NCI-H1092 treated with DMSO at 0.1 percent for 48 hours (cell line): ENCODE measurements around the gene ENOPH1.
A peak's percentile ranks its signal among the peaks of the same experiment; 100 is the strongest.
"Not testable (repeated sequence)": the region's sequence is repeated elsewhere in the genome, so short reads cannot be mapped to it uniquely, and the experiment has no call there.

ENCODE experiments used
- DNase-seq: peaks from one replicate; lab custom pipeline; 2025; lab: John Stamatoyannopoulos, UW

ENOPH1 gene

DNA sequence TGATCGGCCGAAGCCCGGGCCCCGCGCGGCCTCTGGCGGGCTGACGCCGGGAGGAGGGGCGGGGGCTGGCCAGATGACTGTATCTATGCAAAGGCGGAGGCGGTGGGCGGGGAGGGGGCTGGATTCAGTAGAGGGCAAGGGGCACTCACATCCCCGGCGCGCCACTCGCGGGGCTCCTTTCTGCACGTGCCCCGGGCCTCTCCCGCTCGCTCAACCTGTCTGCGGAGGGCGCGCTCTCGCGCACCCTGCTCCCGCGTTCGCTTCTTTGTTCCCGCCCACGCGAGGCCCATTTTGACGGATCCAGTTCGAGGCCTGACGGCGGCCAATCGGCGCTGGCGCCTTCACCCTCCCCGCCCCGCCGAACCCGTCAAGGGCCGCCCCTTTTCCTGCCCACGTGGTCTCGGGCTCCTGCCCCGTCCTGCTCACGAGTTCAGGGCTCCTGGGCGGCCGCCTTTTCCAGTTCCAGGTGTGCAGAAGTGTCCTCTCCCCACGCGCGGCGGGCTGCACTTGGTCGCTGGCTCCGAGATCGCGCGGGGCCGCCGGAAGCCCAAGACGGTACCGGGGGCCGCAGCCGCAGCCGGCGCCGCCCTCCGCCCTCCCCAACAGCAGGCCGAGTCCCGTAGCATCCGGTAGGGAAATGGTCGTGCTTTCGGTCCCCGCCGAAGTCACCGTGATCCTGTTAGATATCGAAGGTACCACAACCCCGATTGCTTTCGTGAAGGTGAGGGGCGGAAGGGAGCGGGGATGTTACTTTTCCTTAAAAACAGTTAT is at the start of gene ENOPH1, which contains the start of gene HNRNPDL:
Gene ENOPH1, plus strand, starts transcription at position 398 of the 771 bp plus-strand sequence. Its CDS starts 240 bp downstream, at position 638.
Gene HNRNPDL, minus strand, starts transcription at position 270 of the 771 bp plus-strand sequence. CDS start 772 bp downstream, outside the sequence.
- peak; percentile 96 for DNase-seq

DNA sequence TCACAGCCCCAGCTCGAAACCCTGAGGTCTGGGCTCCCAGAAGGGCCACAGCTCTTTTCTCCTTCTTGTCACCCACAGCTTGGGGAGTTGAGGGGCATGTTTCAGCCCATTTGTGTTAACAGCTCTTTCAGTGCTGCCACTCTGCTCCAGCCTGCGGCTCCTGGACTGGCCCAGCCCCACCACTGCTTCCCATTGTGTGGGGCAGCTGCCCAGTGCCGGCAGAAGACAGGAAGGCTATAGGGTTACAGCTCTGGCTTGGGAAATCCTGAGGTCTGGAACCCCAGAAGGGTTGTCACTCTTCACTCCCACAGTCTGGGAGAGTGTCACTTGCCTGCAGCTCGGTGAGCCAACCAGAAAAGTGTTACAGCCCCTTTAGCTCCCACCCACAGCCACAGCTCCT is 49.6 kb upstream of the ENOPH1 start:
- no peak for DNase-seq

DNA sequence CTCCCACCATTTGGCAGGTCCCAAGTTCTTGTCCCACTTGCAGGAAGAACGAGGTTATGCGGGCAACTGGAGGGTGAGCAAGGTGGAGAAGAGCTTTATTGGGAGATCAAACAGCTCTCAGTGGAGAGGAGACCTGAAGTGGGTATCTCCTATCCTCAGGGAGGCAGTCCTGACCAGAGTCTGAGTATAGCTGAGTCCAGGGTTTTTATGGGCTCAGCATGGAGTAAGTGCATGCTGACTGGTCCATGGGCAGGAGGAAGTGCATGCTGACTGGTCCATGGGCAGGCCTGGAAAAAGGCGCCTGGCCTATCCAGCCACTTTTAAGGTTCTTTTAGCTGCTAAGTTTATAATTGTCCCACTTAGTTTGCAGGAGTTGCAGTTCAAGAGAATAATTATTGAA is 49.2 kb upstream of the ENOPH1 start:
- DNase-seq = no peak

DNA sequence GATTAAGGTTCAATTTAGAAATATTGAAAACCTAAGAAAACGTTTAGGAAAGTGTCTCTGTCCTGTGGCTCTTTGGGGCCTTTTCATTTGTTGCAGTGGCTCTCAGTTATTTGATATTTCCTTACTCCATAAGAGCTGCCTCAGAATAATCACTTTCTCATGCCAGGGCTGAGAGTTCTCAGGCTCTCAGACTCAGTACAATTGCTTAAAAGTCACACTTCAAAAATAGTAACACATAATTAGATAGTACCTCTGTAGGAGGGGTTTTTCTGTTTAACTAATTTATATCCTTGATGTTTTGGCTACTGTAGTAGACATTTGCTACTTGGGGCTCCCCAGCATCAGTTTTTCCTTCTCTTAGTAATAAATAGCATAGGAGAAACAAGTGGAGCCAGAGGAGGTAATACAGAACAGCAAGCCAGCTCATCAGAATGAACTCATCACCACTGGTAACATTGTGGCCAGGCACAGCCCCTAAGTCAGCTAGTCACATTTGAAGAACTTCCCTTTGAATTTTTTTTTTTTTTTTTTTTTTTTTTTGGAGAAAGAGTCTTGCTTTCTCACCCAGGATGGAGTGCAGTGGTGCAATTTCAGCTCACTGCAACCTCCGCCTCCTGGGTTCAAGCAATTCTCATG is 48.6 kb upstream of the ENOPH1 start:
- no peak for DNase-seq

DNA sequence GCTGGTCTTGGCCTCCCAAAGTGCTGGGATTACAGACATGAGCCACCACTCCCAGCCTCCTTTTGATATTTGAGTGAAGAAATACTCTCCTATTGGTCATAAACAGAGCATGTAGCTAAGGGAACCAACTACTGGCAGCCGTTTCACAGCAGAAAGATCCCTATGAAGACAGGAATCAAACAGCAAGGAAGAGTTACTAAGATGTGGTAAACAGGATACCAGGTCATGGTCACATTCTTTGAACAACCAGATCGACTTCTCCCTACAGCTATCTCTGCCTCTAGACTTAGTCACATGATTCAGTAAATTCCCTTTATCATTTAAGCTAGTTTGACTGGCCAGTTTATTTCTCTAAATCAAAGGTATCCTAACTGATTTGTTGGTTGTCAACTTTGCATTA is 47.6 kb upstream of the ENOPH1 start:
- no peak for DNase-seq

DNA sequence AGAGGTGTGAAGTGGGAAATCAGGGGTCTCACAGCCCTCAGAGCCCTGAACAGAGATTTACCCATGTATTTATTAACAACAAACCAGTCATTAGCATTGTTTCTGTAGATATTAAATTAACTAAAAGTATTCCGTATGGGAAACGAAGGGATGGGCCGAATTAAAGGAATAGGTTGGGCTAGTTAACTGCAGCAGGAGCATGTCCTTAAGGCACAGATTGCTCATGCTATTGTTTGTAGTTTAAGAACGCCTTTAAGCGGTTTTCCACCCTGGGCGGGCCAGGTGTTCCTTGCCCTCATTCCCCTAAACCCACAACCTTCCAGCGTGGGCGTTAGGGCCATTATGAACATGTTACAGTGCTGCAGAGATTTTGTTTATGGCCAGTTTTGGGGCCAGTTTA is 44.1 kb upstream of the ENOPH1 start:
- not testable (repeated sequence) for DNase-seq

- DNase-seq = no peak
Measured at GRCh38 chr4:82388405-82388804, 42.0 kb upstream of the ENOPH1 start.

- not testable (repeated sequence) for DNase-seq
Measured at GRCh38 chr4:82390061-82390460, 40.3 kb upstream of the ENOPH1 start.

- DNase-seq = no peak
Measured at GRCh38 chr4:82394896-82395295, 35.5 kb upstream of the ENOPH1 start.

DNA sequence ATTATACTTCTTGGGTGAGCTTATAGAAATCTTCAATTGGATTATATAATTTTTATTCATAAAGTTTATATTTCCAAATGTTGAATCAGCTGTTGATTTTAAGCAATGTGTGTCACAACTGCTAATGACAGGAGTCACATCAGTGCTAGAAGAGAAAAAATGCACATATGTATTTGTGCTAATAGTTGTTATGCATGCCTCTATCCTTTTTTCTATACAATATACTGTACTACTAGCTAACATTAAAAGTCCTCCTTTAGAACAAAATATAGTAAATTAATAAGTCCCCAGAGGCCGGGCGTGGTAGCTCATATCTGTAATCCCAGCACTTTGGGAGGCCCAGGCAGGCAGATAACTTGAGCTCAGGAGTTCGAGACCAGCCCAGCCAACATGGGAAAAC is 32.9 kb upstream of the ENOPH1 start:
- DNase-seq = no peak

DNA sequence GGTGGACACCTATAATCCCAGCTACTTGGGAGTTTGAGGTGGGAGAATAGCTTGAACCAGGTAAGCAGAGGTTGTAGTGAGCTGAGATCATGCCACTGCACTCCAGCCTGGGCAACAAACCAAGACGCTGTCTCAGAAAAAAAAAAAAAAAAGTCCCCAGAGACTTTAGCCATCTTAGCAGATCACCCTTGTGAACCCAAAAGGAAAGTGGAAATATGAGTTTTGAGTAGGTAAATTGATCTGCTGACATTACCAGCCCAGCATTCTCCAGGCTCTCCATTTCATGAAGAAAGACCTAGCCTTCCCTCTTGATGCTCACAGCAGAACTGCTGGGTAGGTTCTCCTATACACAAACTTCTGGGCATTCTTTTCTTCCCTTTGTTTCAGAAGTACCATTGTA is 32.1 kb upstream of the ENOPH1 start:
- DNase-seq = no peak

DNA sequence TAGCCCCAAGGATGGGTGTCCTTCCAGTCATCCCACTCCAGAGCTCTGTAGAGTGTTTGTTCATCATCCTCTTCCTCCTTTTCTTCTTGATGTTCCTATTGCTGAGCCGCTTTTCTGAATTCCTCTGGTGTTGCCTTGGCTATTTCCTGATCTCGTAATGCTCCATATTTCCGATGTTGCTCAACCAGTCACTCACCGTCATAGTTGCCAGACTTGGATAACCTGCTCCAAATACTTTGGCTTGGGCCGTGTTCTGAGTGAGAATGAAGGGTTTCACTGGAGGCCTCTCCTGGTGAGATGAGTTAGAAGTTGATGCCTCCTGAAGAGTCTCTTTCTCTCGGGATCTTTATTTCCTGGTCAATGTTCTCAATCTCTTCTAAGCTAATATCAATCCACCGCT is 28.8 kb upstream of the ENOPH1 start:
- DNase-seq = no peak

GRCh38 chr4:82402196-82402775 is 28.1 kb upstream of the ENOPH1 start:
- no peak for DNase-seq

DNA sequence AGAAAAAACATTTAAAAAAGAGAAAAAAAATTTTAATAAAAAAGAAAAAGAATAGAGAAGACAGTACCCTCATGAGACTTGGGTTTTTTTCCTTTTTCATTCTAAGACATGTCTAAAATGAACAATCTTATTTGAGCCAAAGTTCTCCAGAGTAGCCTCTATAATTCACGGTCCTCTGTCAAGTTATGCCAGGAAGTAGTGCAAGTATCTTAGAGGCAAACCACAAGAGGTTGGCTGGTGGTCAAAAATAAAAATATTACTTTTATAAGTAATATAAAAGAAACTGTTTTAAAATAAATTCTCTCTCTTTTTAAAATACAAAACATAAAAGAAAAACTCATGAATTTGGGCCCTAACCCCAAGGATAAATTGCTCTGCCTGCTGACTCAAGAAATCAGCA is 26.7 kb upstream of the ENOPH1 start:
- DNase-seq = no peak

- not testable (repeated sequence) for DNase-seq
Measured at GRCh38 chr4:82415061-82415460, 15.3 kb upstream of the ENOPH1 start.

GRCh38 chr4:82415922-82416365 is 14.4 kb upstream of the ENOPH1 start:
- no peak for DNase-seq

GRCh38 chr4:82419451-82419850 is 10.9 kb upstream of the ENOPH1 start:
- DNase-seq = no peak

DNA sequence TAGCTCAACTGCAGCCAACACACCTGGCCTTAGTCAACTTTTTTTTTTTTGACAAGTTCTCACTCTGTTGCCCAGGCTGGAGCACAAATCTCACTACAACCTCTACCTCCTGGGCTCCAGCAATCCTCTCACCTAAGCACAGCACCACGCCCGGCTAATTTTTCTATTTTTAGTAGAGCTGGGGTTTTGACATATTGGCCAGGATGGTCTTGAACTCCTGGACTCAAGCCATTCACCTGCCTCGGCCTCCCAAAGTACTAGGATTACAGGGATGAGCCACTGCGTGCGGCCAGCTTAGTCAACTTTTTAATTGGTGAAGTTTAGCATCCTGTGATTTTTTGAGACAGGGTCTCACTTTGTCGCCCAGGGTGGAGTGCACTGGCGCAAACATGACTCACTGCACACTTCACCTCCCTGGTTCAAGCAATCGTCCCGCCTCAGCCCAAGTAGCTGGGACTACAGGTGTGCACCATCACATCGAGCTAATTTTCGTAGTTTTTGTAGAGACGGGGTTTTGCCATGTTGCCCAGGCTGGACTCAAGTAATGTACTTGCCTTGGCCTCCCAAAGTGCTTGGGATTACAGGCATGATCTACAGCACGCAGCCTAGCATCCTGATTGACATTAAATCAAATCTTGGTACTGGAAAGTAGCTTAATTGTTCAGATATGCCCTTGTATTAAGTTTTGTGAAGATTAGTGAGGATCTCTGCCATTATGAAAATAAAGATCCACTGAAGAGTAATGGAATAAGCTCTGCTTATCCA is 8.4 kb upstream of the ENOPH1 start:
- peak; percentile 14 for DNase-seq

GRCh38 chr4:82422616-82423015 is 7.8 kb upstream of the ENOPH1 start:
- DNase-seq = no peak

- DNase-seq = no peak
Measured at GRCh38 chr4:82423245-82424054, 6.9 kb upstream of the ENOPH1 start.

DNA sequence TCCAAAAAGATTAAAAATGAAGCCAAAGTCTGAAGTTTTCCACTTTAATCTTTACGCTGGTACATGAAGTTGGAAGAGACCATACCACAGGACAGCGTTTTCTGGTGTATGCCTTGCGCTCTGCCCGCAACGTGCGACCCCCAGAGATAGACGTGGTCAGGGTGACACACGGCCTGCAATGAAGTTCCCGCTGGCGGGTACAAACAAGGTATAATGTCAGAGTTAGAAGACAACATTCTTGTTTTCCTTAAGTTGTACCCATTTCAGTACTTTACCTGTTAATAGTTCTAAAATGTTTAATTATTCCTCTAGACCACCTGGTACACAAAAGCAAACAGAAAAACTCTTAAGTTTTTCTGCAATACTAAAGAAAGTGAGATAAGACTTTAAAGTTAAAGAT is 4.9 kb upstream of the ENOPH1 start:
- no peak for DNase-seq
